DOHH2 (cell line): ENCODE data around the gene CDK9.

Experiments used
- EZH2phosphoT487 ChIP-seq: fragments of 200-600 bp; sonication (generic); IDR thresholded peaks from 2 replicates; pipeline ENCODE4 v1.6.1; 2017; ENCODE audit warnings: borderline replicate concordance, mild to moderate bottlenecking, antibody characterized with exemption, low read length, moderate library complexity, mixed read lengths
- TF ChIP-seq, protein P1 (sequence below): fragments of 200-600 bp; sonication (generic); IDR thresholded peaks from one replicate; pipeline ENCODE4 v1.5.1; 2014; ENCODE audit warnings: antibody characterized with exemption, mild to moderate bottlenecking, low read depth, low read length; ENCODE audit not compliant: poor library complexity, severe bottlenecking

DNA sequence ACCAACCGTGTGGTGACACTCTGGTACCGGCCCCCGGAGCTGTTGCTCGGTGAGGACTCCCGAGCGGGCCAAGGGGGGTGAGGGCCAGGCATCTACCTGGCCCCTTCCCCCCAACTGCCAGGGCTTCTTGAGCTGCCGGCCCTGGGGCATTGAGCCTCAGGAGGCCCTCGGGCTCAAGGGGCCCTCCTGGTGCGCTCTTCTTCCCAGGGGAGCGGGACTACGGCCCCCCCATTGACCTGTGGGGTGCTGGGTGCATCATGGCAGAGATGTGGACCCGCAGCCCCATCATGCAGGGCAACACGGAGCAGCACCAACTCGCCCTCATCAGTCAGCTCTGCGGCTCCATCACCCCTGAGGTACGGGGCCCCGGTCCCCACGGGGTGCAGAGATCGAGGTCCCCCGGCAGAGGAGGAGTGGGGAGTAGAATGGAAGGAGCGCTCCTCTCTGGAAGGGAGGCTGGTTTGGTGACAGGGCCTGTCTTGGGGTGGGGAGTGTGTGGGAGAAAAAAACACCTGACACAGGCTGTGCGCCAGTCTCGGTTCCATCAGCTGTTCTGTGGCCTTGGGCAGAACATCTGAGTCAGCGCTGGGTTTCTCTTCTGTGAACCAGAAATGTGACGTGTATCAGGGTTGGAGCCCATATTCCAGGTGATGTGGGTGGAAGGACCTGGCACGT lies 2.6 kb downstream of the CDK9 start:
- TF ChIP-seq, protein P1, sequence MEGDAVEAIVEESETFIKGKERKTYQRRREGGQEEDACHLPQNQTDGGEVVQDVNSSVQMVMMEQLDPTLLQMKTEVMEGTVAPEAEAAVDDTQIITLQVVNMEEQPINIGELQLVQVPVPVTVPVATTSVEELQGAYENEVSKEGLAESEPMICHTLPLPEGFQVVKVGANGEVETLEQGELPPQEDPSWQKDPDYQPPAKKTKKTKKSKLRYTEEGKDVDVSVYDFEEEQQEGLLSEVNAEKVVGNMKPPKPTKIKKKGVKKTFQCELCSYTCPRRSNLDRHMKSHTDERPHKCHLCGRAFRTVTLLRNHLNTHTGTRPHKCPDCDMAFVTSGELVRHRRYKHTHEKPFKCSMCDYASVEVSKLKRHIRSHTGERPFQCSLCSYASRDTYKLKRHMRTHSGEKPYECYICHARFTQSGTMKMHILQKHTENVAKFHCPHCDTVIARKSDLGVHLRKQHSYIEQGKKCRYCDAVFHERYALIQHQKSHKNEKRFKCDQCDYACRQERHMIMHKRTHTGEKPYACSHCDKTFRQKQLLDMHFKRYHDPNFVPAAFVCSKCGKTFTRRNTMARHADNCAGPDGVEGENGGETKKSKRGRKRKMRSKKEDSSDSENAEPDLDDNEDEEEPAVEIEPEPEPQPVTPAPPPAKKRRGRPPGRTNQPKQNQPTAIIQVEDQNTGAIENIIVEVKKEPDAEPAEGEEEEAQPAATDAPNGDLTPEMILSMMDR: no peak
- TF ChIP-seq EZH2phosphoT487: no peak
